Measurements from ENCODE around the gene RGS11.

The RGS11 gene

GRCh38 chr16:276426-277077 is 808 bp upstream of the RGS11 start:
- Histone ChIP-seq H3K36me3 (ENCODE audit: control insufficient read depth, insufficient read depth, low read length) (no peaks in the 10 kb centered on the region), H3K27me3 (replicated peaks; ENCODE audit: control insufficient read depth, insufficient read depth, low read length) (no peaks in the 10 kb centered on the region; the same call in 1 of the 2 replicates), H3K4me3 (replicated peaks; ENCODE audit: low read depth, low read length) (no peak overlapping the region)
- no peak for TF ChIP-seq CTCF (IDR thresholded peaks at IDR 0.05; ENCODE audit: insufficient read depth, low read length, poor library complexity, severe bottlenecking)
- DNase-seq (ENCODE audit: extremely low read depth, insufficient read length) = no peak

DNA sequence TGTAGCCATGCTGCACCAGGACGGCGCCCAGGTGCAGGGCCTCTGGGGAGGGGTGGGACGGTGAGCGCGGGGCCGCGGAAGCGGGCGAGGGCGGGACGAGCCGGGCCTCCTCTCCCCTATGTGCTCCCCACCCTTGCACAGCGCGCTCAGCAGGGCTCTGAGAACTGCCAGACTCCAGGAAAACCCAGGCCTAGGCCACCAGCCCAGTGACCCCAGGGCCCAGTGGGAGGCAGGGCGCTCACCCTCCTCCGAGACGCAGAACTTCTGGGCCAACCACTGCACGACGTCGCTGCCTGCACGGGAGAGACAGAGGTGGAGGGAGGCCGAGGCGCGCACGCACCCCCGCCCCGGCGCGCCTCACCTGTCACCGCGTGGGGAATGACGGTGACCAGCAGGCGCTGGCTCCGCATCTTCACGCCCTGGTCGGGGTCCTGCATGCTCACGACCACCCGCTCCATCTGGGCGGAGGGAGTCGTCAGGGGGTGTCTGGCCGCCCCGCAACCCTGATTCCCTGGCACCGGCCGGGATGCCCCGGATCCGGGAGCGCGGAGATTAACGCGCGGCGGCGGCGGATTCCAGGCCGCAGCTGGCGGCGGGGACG is 603 bp downstream of the RGS11 start:
- TF ChIP-seq CTCF (IDR thresholded peaks at IDR 0.05; ENCODE audit: insufficient read depth, low read length, poor library complexity, severe bottlenecking) = no peak
- Histone ChIP-seq H3K36me3 (ENCODE audit: control insufficient read depth, insufficient read depth, low read length) (no peaks in the 10 kb centered on the region), H3K27me3 (replicated peaks; ENCODE audit: control insufficient read depth, insufficient read depth, low read length) (no peaks in the 10 kb centered on the region; the same call in 1 of the 2 replicates), H3K4me3 (replicated peaks; ENCODE audit: low read depth, low read length) (peak overlapping the region; percentile 18)
- no peak for DNase-seq (ENCODE audit: extremely low read depth, insufficient read length)

- Histone ChIP-seq H3K36me3 (ENCODE audit: control insufficient read depth, insufficient read depth, low read length) (no peaks in the 10 kb centered on the region), H3K27me3 (replicated peaks; ENCODE audit: control insufficient read depth, insufficient read depth, low read length) (no peaks in the 10 kb centered on the region; the same call in 1 of the 2 replicates), H3K4me3 (replicated peaks; ENCODE audit: low read depth, low read length) (no peak overlapping the region)
- TF ChIP-seq CTCF (IDR thresholded peaks at IDR 0.05; ENCODE audit: insufficient read depth, low read length, poor library complexity, severe bottlenecking) = no peak
- DNase-seq (ENCODE audit: extremely low read depth, insufficient read length) = no peak
Observed at GRCh38 chr16:273547-274421, 2.0 kb downstream of the RGS11 start.

- H3K4me3 ChIP-seq (replicated peaks; ENCODE audit: low read depth, low read length) = no peak overlapping the region
- no peak for TF ChIP-seq CTCF (IDR thresholded peaks at IDR 0.05; ENCODE audit: insufficient read depth, low read length, poor library complexity, severe bottlenecking)
- no peaks in the 10 kb centered on the region for H3K36me3 ChIP-seq (ENCODE audit: control insufficient read depth, insufficient read depth, low read length)
- H3K27me3 ChIP-seq (replicated peaks; ENCODE audit: control insufficient read depth, insufficient read depth, low read length) = no peaks in the 10 kb centered on the region; the same call in 1 of the 2 replicates
- no peak for DNase-seq (ENCODE audit: extremely low read depth, insufficient read length)
Observed at GRCh38 chr16:272633-273546, 2.9 kb downstream of the RGS11 start.

Measured in GM06990 (cell line).